ENCODE results near the gene GRM7. TPM values are rescaled to one million over a fixed set of nuclear protein-coding genes. Genes with fewer than 3 reads are reported as not detected.

GRM7 gene
- total RNA-seq, 1 donor from 2014 or later = 9.9 TPM

DNA sequence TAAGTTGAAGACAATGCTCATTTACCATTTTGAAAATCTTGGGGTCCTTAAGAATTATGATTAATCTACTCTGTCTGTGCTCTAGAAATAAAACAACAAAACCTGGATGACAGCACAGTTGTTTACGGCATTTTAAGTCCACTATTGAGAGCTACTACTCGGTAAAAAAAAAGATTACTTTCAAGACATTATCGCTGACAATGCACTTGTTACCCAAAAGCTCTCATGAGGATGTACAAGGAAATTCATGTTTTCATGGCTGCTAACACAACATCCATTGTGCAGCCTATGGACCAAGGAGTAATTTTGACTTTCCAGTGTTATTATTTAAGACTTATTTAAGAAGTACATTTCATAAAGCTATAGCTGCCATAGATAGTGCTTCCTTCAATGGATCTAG, 221.3 kb downstream of the GRM7 start:
- Mint-ChIP-seq H3K27me3 (no peaks in the 10 kb centered on the region), H3K27ac (no peak overlapping the region), H3K4me3 (no peak overlapping the region), H3K36me3 (no peaks in the 10 kb centered on the region), H3K4me1 (ENCODE audit: unreplicated experiment) (no peaks in the 10 kb centered on the region), H3K9me3 (no peaks in the 10 kb centered on the region)
- TF ChIP-seq, protein P1, sequence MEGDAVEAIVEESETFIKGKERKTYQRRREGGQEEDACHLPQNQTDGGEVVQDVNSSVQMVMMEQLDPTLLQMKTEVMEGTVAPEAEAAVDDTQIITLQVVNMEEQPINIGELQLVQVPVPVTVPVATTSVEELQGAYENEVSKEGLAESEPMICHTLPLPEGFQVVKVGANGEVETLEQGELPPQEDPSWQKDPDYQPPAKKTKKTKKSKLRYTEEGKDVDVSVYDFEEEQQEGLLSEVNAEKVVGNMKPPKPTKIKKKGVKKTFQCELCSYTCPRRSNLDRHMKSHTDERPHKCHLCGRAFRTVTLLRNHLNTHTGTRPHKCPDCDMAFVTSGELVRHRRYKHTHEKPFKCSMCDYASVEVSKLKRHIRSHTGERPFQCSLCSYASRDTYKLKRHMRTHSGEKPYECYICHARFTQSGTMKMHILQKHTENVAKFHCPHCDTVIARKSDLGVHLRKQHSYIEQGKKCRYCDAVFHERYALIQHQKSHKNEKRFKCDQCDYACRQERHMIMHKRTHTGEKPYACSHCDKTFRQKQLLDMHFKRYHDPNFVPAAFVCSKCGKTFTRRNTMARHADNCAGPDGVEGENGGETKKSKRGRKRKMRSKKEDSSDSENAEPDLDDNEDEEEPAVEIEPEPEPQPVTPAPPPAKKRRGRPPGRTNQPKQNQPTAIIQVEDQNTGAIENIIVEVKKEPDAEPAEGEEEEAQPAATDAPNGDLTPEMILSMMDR (conservative IDR thresholded peaks at IDR 0.05) = no peak
- no peak for DNase-seq (ENCODE audit: extremely low spot score, unreplicated experiment)

DNA sequence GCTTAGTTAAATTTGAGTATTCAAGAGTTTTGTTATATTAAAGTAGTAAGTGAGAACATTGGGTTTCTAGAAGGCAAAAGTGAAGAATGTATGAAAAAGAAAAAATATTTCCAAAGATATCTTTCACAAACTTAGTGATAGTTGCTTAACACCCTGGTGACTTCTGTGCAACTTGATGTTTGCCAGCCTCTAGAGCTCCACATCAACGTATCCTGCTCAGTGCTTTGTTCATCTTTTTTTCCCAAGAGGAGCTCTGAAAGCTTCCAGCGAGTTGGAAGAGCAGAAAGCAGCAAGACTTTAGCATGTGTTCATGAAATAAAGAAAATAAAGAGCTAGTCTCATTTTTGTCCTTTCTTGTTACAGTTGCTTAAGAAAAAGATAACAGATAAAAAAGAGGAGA, 225.5 kb downstream of the GRM7 start:
- H3K27me3 Mint-ChIP-seq = no peaks in the 10 kb centered on the region
- H3K36me3 Mint-ChIP-seq = no peaks in the 10 kb centered on the region
- H3K4me1 Mint-ChIP-seq (ENCODE audit: unreplicated experiment) = no peaks in the 10 kb centered on the region
- H3K4me3 Mint-ChIP-seq = no peak overlapping the region
- no peaks in the 10 kb centered on the region for H3K9me3 Mint-ChIP-seq
- TF ChIP-seq, protein P1 (conservative IDR thresholded peaks at IDR 0.05) = no peak
- no peak for DNase-seq (ENCODE audit: extremely low spot score, unreplicated experiment)
- H3K27ac Mint-ChIP-seq = no peak overlapping the region

DNA sequence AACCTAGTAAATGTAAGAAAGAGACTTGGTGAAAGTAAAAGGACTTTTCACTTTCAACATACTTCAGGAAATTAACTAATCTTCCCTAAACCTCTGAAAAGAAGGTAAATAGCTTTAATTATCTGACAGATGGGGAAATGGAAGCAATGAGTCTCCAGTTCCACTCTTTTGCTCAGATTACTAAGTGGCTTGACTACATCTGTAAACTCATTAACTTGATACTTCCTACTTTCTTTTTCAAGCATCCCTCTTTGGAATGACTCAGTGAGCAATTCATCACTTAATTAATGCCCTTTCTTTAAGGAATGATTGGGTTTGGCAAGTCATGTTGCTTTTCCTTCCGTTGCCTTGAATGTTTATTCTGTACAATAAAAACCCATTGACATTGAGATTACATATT, 234.2 kb downstream of the GRM7 start:
- H3K36me3 Mint-ChIP-seq = no peaks in the 10 kb centered on the region
- no peak overlapping the region for H3K4me3 Mint-ChIP-seq
- H3K27me3 Mint-ChIP-seq = no peaks in the 10 kb centered on the region
- TF ChIP-seq, protein P1 (conservative IDR thresholded peaks at IDR 0.05) = no peak
- no peaks in the 10 kb centered on the region for H3K9me3 Mint-ChIP-seq
- no peak overlapping the region for H3K27ac Mint-ChIP-seq
- H3K4me1 Mint-ChIP-seq (ENCODE audit: unreplicated experiment) = peaks cover 6% of the 10 kb centered on the region
- DNase-seq (ENCODE audit: extremely low spot score, unreplicated experiment) = no peak

DNA sequence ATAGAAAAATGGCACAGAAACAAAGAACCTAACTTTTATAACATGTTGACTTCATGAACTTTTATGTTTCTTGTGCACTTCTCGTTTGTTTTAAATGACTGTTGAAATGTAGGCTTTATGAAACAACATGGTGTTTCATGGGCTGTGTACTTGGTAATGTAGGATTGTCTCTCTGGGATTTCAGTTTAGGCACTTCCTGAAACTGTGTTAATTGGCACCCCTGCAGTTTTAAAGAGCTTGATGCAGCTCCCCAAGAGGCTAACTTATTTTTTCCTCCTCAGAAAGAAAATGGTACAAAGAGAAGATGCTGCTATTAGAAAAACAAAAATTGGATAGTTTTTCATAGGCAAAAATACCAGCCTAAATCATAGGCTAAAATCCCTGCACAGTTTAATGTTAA, 239.2 kb downstream of the GRM7 start:
- Mint-ChIP-seq H3K27me3 (no peaks in the 10 kb centered on the region), H3K36me3 (no peaks in the 10 kb centered on the region), H3K9me3 (peaks cover 6% of the 10 kb centered on the region)

DNA sequence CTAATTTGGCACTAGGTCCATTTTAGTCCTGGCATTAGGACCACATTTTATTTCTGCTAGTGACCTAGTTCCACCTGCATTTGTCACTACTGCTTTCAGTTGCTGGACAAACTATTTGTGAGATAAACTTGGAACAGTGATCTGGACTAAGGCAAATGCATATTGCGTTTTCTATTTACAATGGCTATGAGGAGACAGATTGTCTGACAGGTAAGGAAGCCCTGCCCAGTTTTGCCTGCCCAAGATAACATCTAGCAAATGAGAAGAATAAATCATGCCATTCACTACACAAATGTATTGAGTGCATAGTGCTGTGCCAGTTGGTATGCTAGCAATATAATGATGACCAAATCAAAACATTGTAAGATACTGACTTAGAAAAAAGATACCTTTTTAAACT, 245.7 kb downstream of the GRM7 start:
- no peak overlapping the region for H3K4me3 Mint-ChIP-seq
- no peaks in the 10 kb centered on the region for H3K36me3 Mint-ChIP-seq
- H3K9me3 Mint-ChIP-seq = peaks cover 6% of the 10 kb centered on the region
- TF ChIP-seq, protein P1 (conservative IDR thresholded peaks at IDR 0.05) = no peak
- DNase-seq (ENCODE audit: extremely low spot score, unreplicated experiment) = no peak
- H3K4me1 Mint-ChIP-seq (ENCODE audit: unreplicated experiment) = peaks cover 5% of the 10 kb centered on the region
- H3K27me3 Mint-ChIP-seq = no peaks in the 10 kb centered on the region
- no peak overlapping the region for H3K27ac Mint-ChIP-seq

More for the DNA sequence above, 239.2 kb downstream of the GRM7 start:
- TF ChIP-seq, protein P1 (conservative IDR thresholded peaks at IDR 0.05) = no peak
- no peak for DNase-seq (ENCODE audit: extremely low spot score, unreplicated experiment)
- Mint-ChIP-seq H3K4me1 (ENCODE audit: unreplicated experiment) (peaks cover 3% of the 10 kb centered on the region), H3K27ac (no peak overlapping the region), H3K4me3 (no peak overlapping the region)

DNA sequence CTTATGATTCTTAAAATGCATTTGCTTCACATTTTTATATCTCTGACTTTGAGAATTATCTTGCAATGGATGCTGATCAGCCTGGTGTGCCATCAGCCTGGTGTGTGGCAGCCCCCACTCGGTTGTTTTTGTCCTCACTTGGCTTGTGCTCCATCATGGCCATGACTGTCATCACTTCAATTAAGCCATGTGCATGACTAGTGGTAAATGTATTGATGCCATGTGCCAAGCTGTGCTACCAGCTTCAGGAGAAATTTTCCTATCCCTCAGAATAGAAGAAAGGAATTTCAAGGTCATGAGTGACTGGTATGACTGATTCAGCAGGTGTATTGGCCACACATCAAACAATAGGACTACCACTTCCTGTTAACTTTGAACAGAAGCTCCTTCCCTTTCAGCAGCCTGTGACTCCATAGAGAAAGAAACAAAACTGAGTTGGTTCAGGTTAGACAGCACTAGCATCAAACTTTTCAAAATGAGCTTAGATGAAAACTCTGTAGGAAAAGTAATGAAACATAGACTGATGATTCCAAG, 251.7 kb downstream of the GRM7 start:
- Mint-ChIP-seq H3K36me3 (no peaks in the 10 kb centered on the region), H3K27ac (no peak overlapping the region), H3K9me3 (no peaks in the 10 kb centered on the region), H3K27me3 (no peaks in the 10 kb centered on the region), H3K4me3 (no peak overlapping the region), H3K4me1 (ENCODE audit: unreplicated experiment) (peaks cover 5% of the 10 kb centered on the region)
- no peak for DNase-seq (ENCODE audit: extremely low spot score, unreplicated experiment)
- TF ChIP-seq, protein P1 (conservative IDR thresholded peaks at IDR 0.05) = no peak
